Liver (tissue), 9 donors: ENCODE measurements around the gene LAYN. TPM values are rescaled to one million over a fixed set of nuclear protein-coding genes. Genes with fewer than 3 reads are reported as not detected.

Source experiments
- DNase-seq: peaks from one replicate; pipeline ENCODE4 v3.0.0-alpha.2; 2017; ENCODE audit warnings: low spot score
- H3K27ac ChIP-seq, 2 donors: one replicate each; pipeline ENCODE4 v1.7.0; 2013; ENCODE audit warnings: inconsistent platforms in 2 of 2, low read length in 2 of 2, control low read depth in 1 of 2, low read depth in 1 of 2, mild to moderate bottlenecking in 1 of 2
- H3K27me3 ChIP-seq, 4 donors: one replicate each; pipeline versions ENCODE4 v1.6.1 to v1.7.0; 2013; ENCODE audit warnings: low read length in 3 of 4, inconsistent platforms in 1 of 4, mild to moderate bottlenecking in 1 of 4, moderate library complexity in 1 of 4; ENCODE audit not compliant: control insufficient read depth in 4 of 4, insufficient read depth in 4 of 4
- H3K36me3 ChIP-seq, 4 donors: one replicate each; pipeline versions ENCODE4 v1.6.1 to v1.7.0; 2013; ENCODE audit warnings: low read length in 3 of 4, mild to moderate bottlenecking in 3 of 4, low read depth in 1 of 4, moderate library complexity in 1 of 4; ENCODE audit not compliant: control insufficient read depth in 4 of 4, insufficient read depth in 3 of 4
- H3K4me1 ChIP-seq, 4 donors: one replicate each; pipeline versions ENCODE4 v1.6.1 to v1.7.0; 2013; ENCODE audit warnings: low read length in 3 of 4, mild to moderate bottlenecking in 3 of 4, moderate library complexity in 1 of 4; ENCODE audit not compliant: control insufficient read depth in 4 of 4, insufficient read depth in 4 of 4
- H3K4me3 ChIP-seq, 3 donors: one replicate each; pipeline versions ENCODE4 v1.6.1 to v1.7.0; 2013; ENCODE audit warnings: low read length in 3 of 3, control low read depth in 1 of 3, low read depth in 1 of 3, mild to moderate bottlenecking in 1 of 3
- H3K9ac ChIP-seq, 2 donors: one replicate each; pipeline ENCODE4 v1.7.0; 2013; ENCODE audit warnings: low read length in 2 of 2, mild to moderate bottlenecking in 2 of 2, moderate library complexity in 2 of 2, control low read depth in 1 of 2, low read depth in 1 of 2
- H3K9me3 ChIP-seq, 4 donors: one replicate each; pipeline versions ENCODE4 v1.6.1 to v1.7.0; 2013; ENCODE audit warnings: low read length in 3 of 4; ENCODE audit not compliant: control insufficient read depth in 4 of 4
- EGR1 ChIP-seq, 2 donors: IDR thresholded peaks; 2 replicates each; pipeline ENCODE4 v1.6.1; 2016 to 2018; ENCODE audit warnings: antibody characterized with exemption in 2 of 2, low read depth in 2 of 2
- FOXA1 ChIP-seq: IDR thresholded peaks from 2 replicates; pipeline ENCODE4 v1.6.1; 2016; ENCODE audit warnings: antibody characterized with exemption
- FOXA2 ChIP-seq: IDR thresholded peaks from 2 replicates; pipeline ENCODE4 v1.6.1; 2016; ENCODE audit warnings: antibody characterized with exemption
- GABPA ChIP-seq, 2 donors: IDR thresholded peaks in 1 of 2; conservative IDR thresholded peaks in 1 of 2; 2 replicates each; pipeline ENCODE4 v1.6.1; 2016; ENCODE audit warnings: antibody characterized with exemption in 2 of 2, mild to moderate bottlenecking in 1 of 2, moderate library complexity in 1 of 2
- HNF4A ChIP-seq, 2 donors: conservative IDR thresholded peaks; 2 replicates each; pipeline ENCODE4 v1.6.1; 2016; ENCODE audit warnings: antibody characterized with exemption in 2 of 2, mild to moderate bottlenecking in 2 of 2
- HNF4G ChIP-seq: IDR thresholded peaks from 2 replicates; pipeline ENCODE4 v1.6.1; 2016; ENCODE audit warnings: antibody characterized with exemption
- JUND ChIP-seq, 2 donors: IDR thresholded peaks; 2 replicates each; pipeline ENCODE4 v1.6.1; 2016; ENCODE audit warnings: antibody characterized with exemption in 2 of 2
- NR2F2 ChIP-seq: IDR thresholded peaks from 2 replicates; pipeline ENCODE4 v1.6.1; 2016; ENCODE audit warnings: antibody characterized with exemption
- RAD21 ChIP-seq, 2 donors: IDR thresholded peaks; 2 replicates each; pipeline ENCODE4 v1.6.1; 2016; ENCODE audit warnings: antibody characterized with exemption in 2 of 2, mild to moderate bottlenecking in 2 of 2
- RXRA ChIP-seq, 2 donors: IDR thresholded peaks; 2 replicates each; pipeline ENCODE4 v1.6.1; 2017 to 2018; ENCODE audit warnings: antibody characterized with exemption in 2 of 2, mild to moderate bottlenecking in 1 of 2
- SP1 ChIP-seq: IDR thresholded peaks from 2 replicates; pipeline ENCODE4 v1.6.1; 2018; ENCODE audit warnings: antibody characterized with exemption, mild to moderate bottlenecking
- TAF1 ChIP-seq: conservative IDR thresholded peaks from 2 replicates; pipeline ENCODE4 v1.6.1; 2016; ENCODE audit warnings: antibody characterized with exemption, mild to moderate bottlenecking
- YY1 ChIP-seq: IDR thresholded peaks from 2 replicates; pipeline ENCODE4 v1.6.1; 2016; ENCODE audit warnings: antibody characterized with exemption, mild to moderate bottlenecking
- WGBS: extraction: QIAGEN DNeasy Blood & Tissue Kit; methylation state at CpG from one replicate; pipeline ENCODE4 v1.1.7; 2013; 5-methylcytosine and 5-hydroxymethylcytosine counted together
- polyA plus RNA-seq, 2 donors: library from polyadenylated mRNA; stranded (reverse) in 1 of 2; unstranded in 1 of 2; fragments of 200-250 nt in 1 of 2; fragments of >200 nt in 1 of 2; fragmentation: Nextera tagmentation in 1 of 2; extraction: Ambion mirVana in 1 of 2; gene quantifications; one replicate each; pipeline versions ENCODE4 v1.2.1 to v1.2.3, GENCODE V29; 2013 to 2015
- total RNA-seq, 2 donors: library from RNA; depleted of rRNA; stranded (reverse); fragments of >200 nt; gene quantifications; one replicate each; pipeline ENCODE4 v1.2.3, GENCODE V29; 2014
- TF ChIP-seq, protein P1 (sequence below): IDR thresholded peaks from 2 replicates; pipeline ENCODE4 v1.6.1; 2016; ENCODE audit warnings: antibody characterized with exemption
- TF ChIP-seq, protein P2 (sequence below): fragments of 150-350 bp; IDR thresholded peaks from 2 replicates; pipeline ENCODE4 v1.5.1; 2017; ENCODE audit warnings: improper control_type of control experiment, low read depth, low read length; ENCODE audit not compliant: missing input control
- TF ChIP-seq, protein P3 (sequence below): IDR thresholded peaks from 2 replicates; pipeline ENCODE4 v1.6.1; 2016; ENCODE audit warnings: antibody characterized with exemption
- TF ChIP-seq, protein P4 (sequence below): IDR thresholded peaks from 2 replicates; pipeline ENCODE4 v1.6.1; 2016; ENCODE audit warnings: antibody characterized with exemption, mild to moderate bottlenecking
- TF ChIP-seq, protein P5 (sequence below): IDR thresholded peaks from 2 replicates; pipeline ENCODE4 v1.6.1; 2016; ENCODE audit warnings: antibody characterized with exemption
- donor health status: healthy.
- donor health status: healthy.
- donor health status: healthy.
- donor health status: healthy.
- donor health status: healthy.

LAYN gene
- total and polyA plus RNA-seq, 4 donors: 0.43 to 0.98 (median 0.88) TPM

DNA sequence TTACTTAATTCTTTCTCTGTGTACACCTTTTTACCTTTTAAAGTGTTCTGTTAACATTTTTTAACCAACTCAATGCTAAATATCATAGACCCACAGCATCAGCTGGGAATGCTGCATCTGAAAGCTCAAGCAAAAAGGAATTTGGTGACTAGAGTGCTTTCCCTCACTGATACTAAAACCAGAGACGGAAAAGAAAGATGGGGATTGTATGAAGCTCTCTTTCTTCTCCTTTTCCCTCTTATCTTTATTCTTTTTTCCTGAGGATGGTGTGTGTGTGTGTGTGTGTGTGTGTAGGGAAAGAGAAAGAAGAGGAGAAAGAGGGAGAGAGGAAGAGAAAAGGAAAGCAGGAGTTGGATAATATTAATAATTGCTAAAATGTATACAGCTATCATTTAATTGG is 57.6 kb downstream of the LAYN start:
- 71% methylated on average over 1 of the region's 1 CpG for WGBS
- H3K27ac ChIP-seq: no peak overlapping the region
- H3K27me3 ChIP-seq: no peaks in the 10 kb centered on the region

More for the DNA sequence above, 57.6 kb downstream of the LAYN start:
- no peak for TF ChIP-seq YY1
- TF ChIP-seq, protein P1, sequence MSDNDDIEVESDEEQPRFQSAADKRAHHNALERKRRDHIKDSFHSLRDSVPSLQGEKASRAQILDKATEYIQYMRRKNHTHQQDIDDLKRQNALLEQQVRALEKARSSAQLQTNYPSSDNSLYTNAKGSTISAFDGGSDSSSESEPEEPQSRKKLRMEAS: no peak
- TF ChIP-seq, protein P2, sequence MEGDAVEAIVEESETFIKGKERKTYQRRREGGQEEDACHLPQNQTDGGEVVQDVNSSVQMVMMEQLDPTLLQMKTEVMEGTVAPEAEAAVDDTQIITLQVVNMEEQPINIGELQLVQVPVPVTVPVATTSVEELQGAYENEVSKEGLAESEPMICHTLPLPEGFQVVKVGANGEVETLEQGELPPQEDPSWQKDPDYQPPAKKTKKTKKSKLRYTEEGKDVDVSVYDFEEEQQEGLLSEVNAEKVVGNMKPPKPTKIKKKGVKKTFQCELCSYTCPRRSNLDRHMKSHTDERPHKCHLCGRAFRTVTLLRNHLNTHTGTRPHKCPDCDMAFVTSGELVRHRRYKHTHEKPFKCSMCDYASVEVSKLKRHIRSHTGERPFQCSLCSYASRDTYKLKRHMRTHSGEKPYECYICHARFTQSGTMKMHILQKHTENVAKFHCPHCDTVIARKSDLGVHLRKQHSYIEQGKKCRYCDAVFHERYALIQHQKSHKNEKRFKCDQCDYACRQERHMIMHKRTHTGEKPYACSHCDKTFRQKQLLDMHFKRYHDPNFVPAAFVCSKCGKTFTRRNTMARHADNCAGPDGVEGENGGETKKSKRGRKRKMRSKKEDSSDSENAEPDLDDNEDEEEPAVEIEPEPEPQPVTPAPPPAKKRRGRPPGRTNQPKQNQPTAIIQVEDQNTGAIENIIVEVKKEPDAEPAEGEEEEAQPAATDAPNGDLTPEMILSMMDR: no peak
- TF ChIP-seq NR2F2: no peak
- TF ChIP-seq SP1: no peak
- no peak for TF ChIP-seq FOXA2
- no peak for TF ChIP-seq RXRA (IDR thresholded peaks at IDR 0.05)
- TF ChIP-seq, protein P3, sequence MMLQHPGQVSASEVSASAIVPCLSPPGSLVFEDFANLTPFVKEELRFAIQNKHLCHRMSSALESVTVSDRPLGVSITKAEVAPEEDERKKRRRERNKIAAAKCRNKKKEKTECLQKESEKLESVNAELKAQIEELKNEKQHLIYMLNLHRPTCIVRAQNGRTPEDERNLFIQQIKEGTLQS: no peak
- TF ChIP-seq, protein P4, sequence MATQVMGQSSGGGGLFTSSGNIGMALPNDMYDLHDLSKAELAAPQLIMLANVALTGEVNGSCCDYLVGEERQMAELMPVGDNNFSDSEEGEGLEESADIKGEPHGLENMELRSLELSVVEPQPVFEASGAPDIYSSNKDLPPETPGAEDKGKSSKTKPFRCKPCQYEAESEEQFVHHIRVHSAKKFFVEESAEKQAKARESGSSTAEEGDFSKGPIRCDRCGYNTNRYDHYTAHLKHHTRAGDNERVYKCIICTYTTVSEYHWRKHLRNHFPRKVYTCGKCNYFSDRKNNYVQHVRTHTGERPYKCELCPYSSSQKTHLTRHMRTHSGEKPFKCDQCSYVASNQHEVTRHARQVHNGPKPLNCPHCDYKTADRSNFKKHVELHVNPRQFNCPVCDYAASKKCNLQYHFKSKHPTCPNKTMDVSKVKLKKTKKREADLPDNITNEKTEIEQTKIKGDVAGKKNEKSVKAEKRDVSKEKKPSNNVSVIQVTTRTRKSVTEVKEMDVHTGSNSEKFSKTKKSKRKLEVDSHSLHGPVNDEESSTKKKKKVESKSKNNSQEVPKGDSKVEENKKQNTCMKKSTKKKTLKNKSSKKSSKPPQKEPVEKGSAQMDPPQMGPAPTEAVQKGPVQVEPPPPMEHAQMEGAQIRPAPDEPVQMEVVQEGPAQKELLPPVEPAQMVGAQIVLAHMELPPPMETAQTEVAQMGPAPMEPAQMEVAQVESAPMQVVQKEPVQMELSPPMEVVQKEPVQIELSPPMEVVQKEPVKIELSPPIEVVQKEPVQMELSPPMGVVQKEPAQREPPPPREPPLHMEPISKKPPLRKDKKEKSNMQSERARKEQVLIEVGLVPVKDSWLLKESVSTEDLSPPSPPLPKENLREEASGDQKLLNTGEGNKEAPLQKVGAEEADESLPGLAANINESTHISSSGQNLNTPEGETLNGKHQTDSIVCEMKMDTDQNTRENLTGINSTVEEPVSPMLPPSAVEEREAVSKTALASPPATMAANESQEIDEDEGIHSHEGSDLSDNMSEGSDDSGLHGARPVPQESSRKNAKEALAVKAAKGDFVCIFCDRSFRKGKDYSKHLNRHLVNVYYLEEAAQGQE: no peak
- no peak for TF ChIP-seq JUND (IDR thresholded peaks at IDR 0.05)
- TF ChIP-seq RAD21 (IDR thresholded peaks at IDR 0.05): no peak
- TF ChIP-seq FOXA1: no peak
- TF ChIP-seq, protein P5, sequence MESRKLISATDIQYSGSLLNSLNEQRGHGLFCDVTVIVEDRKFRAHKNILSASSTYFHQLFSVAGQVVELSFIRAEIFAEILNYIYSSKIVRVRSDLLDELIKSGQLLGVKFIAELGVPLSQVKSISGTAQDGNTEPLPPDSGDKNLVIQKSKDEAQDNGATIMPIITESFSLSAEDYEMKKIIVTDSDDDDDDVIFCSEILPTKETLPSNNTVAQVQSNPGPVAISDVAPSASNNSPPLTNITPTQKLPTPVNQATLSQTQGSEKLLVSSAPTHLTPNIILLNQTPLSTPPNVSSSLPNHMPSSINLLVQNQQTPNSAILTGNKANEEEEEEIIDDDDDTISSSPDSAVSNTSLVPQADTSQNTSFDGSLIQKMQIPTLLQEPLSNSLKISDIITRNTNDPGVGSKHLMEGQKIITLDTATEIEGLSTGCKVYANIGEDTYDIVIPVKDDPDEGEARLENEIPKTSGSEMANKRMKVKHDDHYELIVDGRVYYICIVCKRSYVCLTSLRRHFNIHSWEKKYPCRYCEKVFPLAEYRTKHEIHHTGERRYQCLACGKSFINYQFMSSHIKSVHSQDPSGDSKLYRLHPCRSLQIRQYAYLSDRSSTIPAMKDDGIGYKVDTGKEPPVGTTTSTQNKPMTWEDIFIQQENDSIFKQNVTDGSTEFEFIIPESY: no peak
- TF ChIP-seq GABPA (IDR thresholded peaks at IDR 0.05 in 1 of 2, conservative IDR thresholded peaks at IDR 0.05 in 1 of 2): no peak
- no peak for TF ChIP-seq TAF1
- TF ChIP-seq HNF4G: no peak
- TF ChIP-seq HNF4A (conservative IDR thresholded peaks at IDR 0.05): no peak
- no peak for TF ChIP-seq EGR1 (IDR thresholded peaks at IDR 0.05; ENCODE audit: low read depth in 2 of 2)
- Histone ChIP-seq H3K9me3 (no peaks in the 10 kb centered on the region), H3K36me3 (no peaks in the 10 kb centered on the region), H3K9ac (no peak overlapping the region), H3K4me3 (no peak overlapping the region), H3K4me1 (peaks cover 0 to 5% (median 1%) of the 10 kb centered on the region in 4 donors)
- DNase-seq: no peak
